Peyer's patch (tissue), 4 donors: ENCODE results near the gene ZMAT5.

Experiments used
- POLR2A ChIP-seq, 2 donors: fragments of 450-650 bp; IDR thresholded peaks; one replicate each; pipeline ENCODE4 v1.5.1; 2017; ENCODE audit warnings: antibody characterized with exemption in 2 of 2, mild to moderate bottlenecking in 2 of 2, moderate library complexity in 2 of 2
- TF ChIP-seq, protein P1 (sequence below), 6 experiments: fragments of 450-650 bp in 4 of 6; fragments of 200-600 bp in 2 of 6; sonication (generic) in 1 of 6; IDR thresholded peaks; one replicate each; pipeline ENCODE4 v1.5.1; 2017 to 2019; ENCODE audit warnings: antibody characterized with exemption in 6 of 6, mild to moderate bottlenecking in 3 of 6, moderate library complexity in 1 of 6

DNA sequence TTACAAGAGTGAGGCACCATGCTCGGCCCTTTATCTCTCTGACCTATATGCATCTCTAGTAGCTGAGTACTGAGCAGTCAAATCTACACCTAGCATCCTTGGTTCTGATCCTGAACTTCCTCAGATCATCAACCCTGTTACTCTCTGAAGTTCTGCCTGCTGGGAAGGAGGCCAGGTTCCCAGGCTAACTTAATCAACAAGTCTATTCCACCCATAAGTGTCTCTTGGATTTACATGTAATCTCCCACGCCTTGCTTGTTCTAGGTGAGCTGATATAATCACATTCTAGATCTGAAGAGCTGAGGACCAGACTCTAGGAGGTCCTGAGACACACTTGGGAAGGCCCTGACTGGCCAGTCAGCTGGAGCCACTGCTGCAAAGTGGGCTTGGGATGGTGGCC, 24.9 kb downstream of the ZMAT5 start:
- TF ChIP-seq, protein P1, sequence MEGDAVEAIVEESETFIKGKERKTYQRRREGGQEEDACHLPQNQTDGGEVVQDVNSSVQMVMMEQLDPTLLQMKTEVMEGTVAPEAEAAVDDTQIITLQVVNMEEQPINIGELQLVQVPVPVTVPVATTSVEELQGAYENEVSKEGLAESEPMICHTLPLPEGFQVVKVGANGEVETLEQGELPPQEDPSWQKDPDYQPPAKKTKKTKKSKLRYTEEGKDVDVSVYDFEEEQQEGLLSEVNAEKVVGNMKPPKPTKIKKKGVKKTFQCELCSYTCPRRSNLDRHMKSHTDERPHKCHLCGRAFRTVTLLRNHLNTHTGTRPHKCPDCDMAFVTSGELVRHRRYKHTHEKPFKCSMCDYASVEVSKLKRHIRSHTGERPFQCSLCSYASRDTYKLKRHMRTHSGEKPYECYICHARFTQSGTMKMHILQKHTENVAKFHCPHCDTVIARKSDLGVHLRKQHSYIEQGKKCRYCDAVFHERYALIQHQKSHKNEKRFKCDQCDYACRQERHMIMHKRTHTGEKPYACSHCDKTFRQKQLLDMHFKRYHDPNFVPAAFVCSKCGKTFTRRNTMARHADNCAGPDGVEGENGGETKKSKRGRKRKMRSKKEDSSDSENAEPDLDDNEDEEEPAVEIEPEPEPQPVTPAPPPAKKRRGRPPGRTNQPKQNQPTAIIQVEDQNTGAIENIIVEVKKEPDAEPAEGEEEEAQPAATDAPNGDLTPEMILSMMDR (IDR thresholded peaks at IDR 0.05): no peak
- no peak for TF ChIP-seq POLR2A (IDR thresholded peaks at IDR 0.05)
